Gastroesophageal sphincter (tissue), 4 donors: ENCODE data around the gene SAA1. TPM values are rescaled to one million over a fixed set of nuclear protein-coding genes. Genes with fewer than 3 reads are reported as not detected.

ENCODE experiments used
- ATAC-seq: fragments of 150-250 bp; one replicate; pipeline ENCODE4 v1.9.1; 2016; ENCODE audit warnings: mild to moderate bottlenecking, moderate library complexity
- H3K27ac ChIP-seq, 4 donors: fragments of 200-600 bp; sonication (generic) in 3 of 4; 1 replicate in 3 of 4; 2 replicates in 1 of 4; pipeline ENCODE4 v1.5.1; 2016 to 2019
- H3K27me3 ChIP-seq: fragments of 200-600 bp; sonication (generic); one replicate; pipeline ENCODE4 v1.5.1; 2019
- H3K36me3 ChIP-seq, 2 donors: fragments of 200-600 bp; sonication (generic); one replicate each; pipeline ENCODE4 v1.5.1; 2019; ENCODE audit warnings: control low read depth in 1 of 2
- H3K4me1 ChIP-seq, 3 donors: fragments of 200-600 bp; sonication (generic); 1 replicate in 2 of 3; 2 replicates in 1 of 3; pipeline ENCODE4 v1.5.1; 2016 to 2019; ENCODE audit warnings: control low read depth in 2 of 3
- H3K4me3 ChIP-seq, 2 donors: fragments of 200-600 bp; sonication (generic); one replicate each; pipeline ENCODE4 v1.5.1; 2019; ENCODE audit warnings: mild to moderate bottlenecking in 1 of 2, moderate library complexity in 1 of 2
- H3K9me3 ChIP-seq, 3 donors: fragments of 200-600 bp; sonication (generic); one replicate each; pipeline ENCODE4 v1.5.1; 2017 to 2019; ENCODE audit warnings: control low read depth in 2 of 3
- CTCF ChIP-seq, 4 experiments: fragments of 200-600 bp in 2 of 4; fragments of 450-650 bp in 2 of 4; sonication (generic) in 1 of 4; IDR thresholded peaks; one replicate each; pipeline ENCODE4 v1.5.1; 2017 to 2019; ENCODE audit warnings: antibody characterized with exemption in 4 of 4, mild to moderate bottlenecking in 2 of 4, moderate library complexity in 2 of 4
- EP300 ChIP-seq: sonication (generic); formaldehyde crosslinking; IDR thresholded peaks from one replicate; pipeline ENCODE4 v1.6.1; 2017; ENCODE audit warnings: antibody characterized with exemption, mild to moderate bottlenecking
- POLR2A ChIP-seq, 2 donors: fragments of 450-650 bp; IDR thresholded peaks; one replicate each; pipeline ENCODE4 v1.6.1; 2017; ENCODE audit warnings: antibody characterized with exemption in 2 of 2, mild to moderate bottlenecking in 2 of 2, moderate library complexity in 1 of 2
- POLR2AphosphoS5 ChIP-seq: sonication (generic); formaldehyde crosslinking; IDR thresholded peaks from one replicate; pipeline ENCODE4 v1.6.1; 2017; ENCODE audit warnings: antibody characterized with exemption
- WGBS, 2 donors: methylation state at CpG; one replicate each; pipeline ENCODE4 v1.1.5; 2018; ENCODE audit warnings: low coverage in 1 of 2; 5-methylcytosine and 5-hydroxymethylcytosine counted together
- total RNA-seq, 4 donors: library from RNA; depleted of rRNA; stranded (reverse); fragments of >200 nt; gene quantifications; one replicate each; pipeline ENCODE4 v1.1.0, GENCODE V29; 2016

SAA1 gene
- total RNA-seq, 4 donors from 2014 or later = 3.6 to 71.7 (median 32.3) TPM; not detected in 1

- Histone ChIP-seq H3K27ac (no peak overlapping the region), H3K9me3 (no peaks in the 10 kb centered on the region), H3K4me1 (no peaks in the 10 kb centered on the region), H3K36me3 (peaks cover 15 to 97% of the 10 kb centered on the region in 2 donors), H3K27me3 (no peaks in the 10 kb centered on the region), H3K4me3 (no peak overlapping the region)
- WGBS, 2 donors = 100% methylated on average over 1 of the region's 1 CpG
- no peak for ATAC-seq
- no peak for TF ChIP-seq POLR2AphosphoS5
- TF ChIP-seq POLR2A (IDR thresholded peaks at IDR 0.05) = no peak
- no peak for TF ChIP-seq EP300
- no peak for TF ChIP-seq CTCF (IDR thresholded peaks at IDR 0.05)
Measured at GRCh38 chr11:18285841-18286240, 19.8 kb downstream of the SAA1 start.

- peaks cover 21 to 98% of the 10 kb centered on the region in 2 donors for H3K36me3 ChIP-seq
- H3K27ac ChIP-seq = no peak overlapping the region
- ATAC-seq = no peak
- 89 to 98% methylated on average over 4 of the region's 4 CpGs for WGBS, 2 donors
- no peaks in the 10 kb centered on the region for H3K4me1 ChIP-seq
- no peaks in the 10 kb centered on the region for H3K27me3 ChIP-seq
- no peaks in the 10 kb centered on the region for H3K9me3 ChIP-seq
- TF ChIP-seq POLR2AphosphoS5 = no peak
- no peak for TF ChIP-seq EP300
- no peak for TF ChIP-seq POLR2A (IDR thresholded peaks at IDR 0.05)
- TF ChIP-seq CTCF (IDR thresholded peaks at IDR 0.05) = no peak
- no peak overlapping the region for H3K4me3 ChIP-seq
Measured at GRCh38 chr11:18288911-18289310, 22.8 kb downstream of the SAA1 start.

GRCh38 chr11:18294862-18295261, 28.8 kb downstream of the SAA1 start:
- Histone ChIP-seq H3K4me1 (no peaks in the 10 kb centered on the region), H3K27ac (no peak overlapping the region), H3K4me3 (no peak overlapping the region), H3K27me3 (no peaks in the 10 kb centered on the region), H3K9me3 (no peaks in the 10 kb centered on the region), H3K36me3 (peaks cover 11 to 100% of the 10 kb centered on the region in 2 donors)
- 90 to 93% methylated on average over 3 to 5 of the region's 5 CpGs for WGBS, 2 donors
- no peak for ATAC-seq
- TF ChIP-seq POLR2AphosphoS5 = no peak
- no peak for TF ChIP-seq EP300
- no peak for TF ChIP-seq CTCF (IDR thresholded peaks at IDR 0.05)
- no peak for TF ChIP-seq POLR2A (IDR thresholded peaks at IDR 0.05)

GRCh38 chr11:18295316-18295715, 29.3 kb downstream of the SAA1 start:
- TF ChIP-seq POLR2A (IDR thresholded peaks at IDR 0.05) (no peak), CTCF (IDR thresholded peaks at IDR 0.05) (no peak), EP300 (no peak), POLR2AphosphoS5 (no peak)

GRCh38 chr11:18299721-18300120, 33.7 kb downstream of the SAA1 start:
- Histone ChIP-seq H3K36me3 (peaks cover 3 to 100% of the 10 kb centered on the region in 2 donors), H3K4me1 (no peaks in the 10 kb centered on the region), H3K9me3 (no peaks in the 10 kb centered on the region), H3K27me3 (no peaks in the 10 kb centered on the region), H3K27ac (no peak overlapping the region), H3K4me3 (no peak overlapping the region)
- TF ChIP-seq CTCF (IDR thresholded peaks at IDR 0.05) = no peak
- no peak for TF ChIP-seq POLR2A (IDR thresholded peaks at IDR 0.05)
- no peak for TF ChIP-seq POLR2AphosphoS5
- TF ChIP-seq EP300 = no peak
- ATAC-seq = no peak

More at GRCh38 chr11:18295316-18295715, 29.3 kb downstream of the SAA1 start:
- H3K4me3 ChIP-seq = no peak overlapping the region
- ATAC-seq = no peak
- H3K9me3 ChIP-seq = no peaks in the 10 kb centered on the region
- no peaks in the 10 kb centered on the region for H3K27me3 ChIP-seq
- no peak overlapping the region for H3K27ac ChIP-seq
- H3K4me1 ChIP-seq = no peaks in the 10 kb centered on the region
- H3K36me3 ChIP-seq = peaks cover 11 to 100% of the 10 kb centered on the region in 2 donors
- 74 to 100% methylated on average over 1 to 2 of the region's 2 CpGs for WGBS, 2 donors
